ENCODE results near the gene GAL3ST3. TPM values are rescaled to one million over a fixed set of nuclear protein-coding genes. Genes with fewer than 3 reads are reported as not detected.

Gene GAL3ST3
- total RNA-seq, 1 donor from 2014 or later: 0.61 TPM

- Histone ChIP-seq H3K27ac (ENCODE audit: low read depth, low read length) (no peak overlapping the region), H3K4me2 (ENCODE audit: low read length) (no peak overlapping the region), H3K4me3 (ENCODE audit: insufficient read depth, low read depth, low read length) (no peak overlapping the region), H2AFZ (ENCODE audit: low read depth, low read length) (no peak overlapping the region), H4K20me1 (ENCODE audit: insufficient read depth, low read length) (peaks cover 69% of the 10 kb centered on the region), H3K27me3 (ENCODE audit: insufficient read depth, low read length) (no peaks in the 10 kb centered on the region), H3K9me3 (ENCODE audit: insufficient read depth, low read depth, low read length) (no peaks in the 10 kb centered on the region), H3K79me2 (ENCODE audit: insufficient read depth, low read length) (peaks cover 89% of the 10 kb centered on the region), H3K36me3 (ENCODE audit: insufficient read depth, low read length) (peaks cover 16% of the 10 kb centered on the region), H3K9ac (ENCODE audit: low read length) (no peak overlapping the region), H3K4me1 (ENCODE audit: insufficient read depth, low read length) (peaks cover 24% of the 10 kb centered on the region)
- TF ChIP-seq CTCF (IDR thresholded peaks at IDR 0.05; ENCODE audit: insufficient read depth, low read depth, low read length) (no peak), EZH2 (IDR thresholded peaks at IDR 0.05; ENCODE audit: insufficient read depth, low read length) (no peak)
- DNase-seq (ENCODE audit: low read depth) (peak; percentile 26), FAIRE-seq (no peak)
- Mint-ChIP-seq H3K27me3 (ENCODE audit: low read depth, unreplicated experiment) (no peaks in the 10 kb centered on the region), H3K9me3 (ENCODE audit: unreplicated experiment) (no peaks in the 10 kb centered on the region), H3K27ac (ENCODE audit: unreplicated experiment) (no peak overlapping the region), H3K4me3 (ENCODE audit: unreplicated experiment) (no peak overlapping the region), H3K4me1 (ENCODE audit: low read depth, unreplicated experiment) (peaks cover 26% of the 10 kb centered on the region), H3K36me3 (ENCODE audit: low read depth, unreplicated experiment) (peaks cover 19% of the 10 kb centered on the region)
These were observed 27.6 kb upstream of the GAL3ST3 start for GRCh38 chr11:66076561-66076960.

DNA sequence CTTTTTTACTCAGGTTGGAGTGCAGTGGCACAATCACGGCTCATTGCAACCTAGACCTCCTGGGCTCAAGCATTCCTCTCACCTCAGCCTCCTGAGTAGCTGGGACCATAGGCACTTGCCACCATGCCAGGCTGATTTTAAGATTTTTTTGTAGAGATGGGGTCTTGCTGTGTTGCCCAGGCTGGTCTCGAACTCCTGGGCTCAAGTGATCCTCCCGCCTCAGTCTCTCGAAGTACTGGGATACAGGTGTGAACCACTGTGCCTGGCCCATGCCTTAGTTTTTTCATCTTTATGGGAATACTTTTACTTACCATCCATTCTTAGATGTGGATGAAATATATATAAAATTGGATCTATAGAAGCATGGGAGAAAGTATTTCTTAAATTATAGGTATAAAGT is 26.3 kb upstream of the GAL3ST3 start:
- H4K20me1 ChIP-seq (ENCODE audit: insufficient read depth, low read length): peaks cover 65% of the 10 kb centered on the region
- Mint-ChIP-seq H3K9me3 (ENCODE audit: unreplicated experiment) (no peaks in the 10 kb centered on the region), H3K36me3 (ENCODE audit: low read depth, unreplicated experiment) (peaks cover 19% of the 10 kb centered on the region), H3K4me3 (ENCODE audit: unreplicated experiment) (no peak overlapping the region), H3K27me3 (ENCODE audit: low read depth, unreplicated experiment) (no peaks in the 10 kb centered on the region), H3K27ac (ENCODE audit: unreplicated experiment) (no peak overlapping the region), H3K4me1 (ENCODE audit: low read depth, unreplicated experiment) (peaks cover 14% of the 10 kb centered on the region)
- no peak for TF ChIP-seq EZH2 (IDR thresholded peaks at IDR 0.05; ENCODE audit: insufficient read depth, low read length)
- no peak for TF ChIP-seq CTCF (IDR thresholded peaks at IDR 0.05; ENCODE audit: insufficient read depth, low read depth, low read length)
- H3K36me3 ChIP-seq (ENCODE audit: insufficient read depth, low read length): peaks cover 16% of the 10 kb centered on the region
- H3K4me1 ChIP-seq (ENCODE audit: insufficient read depth, low read length): peaks cover 16% of the 10 kb centered on the region
- H3K4me2 ChIP-seq (ENCODE audit: low read length): no peak overlapping the region
- H2AFZ ChIP-seq (ENCODE audit: low read depth, low read length): no peak overlapping the region
- H3K27ac ChIP-seq (ENCODE audit: low read depth, low read length): no peak overlapping the region
- no peak overlapping the region for H3K9ac ChIP-seq (ENCODE audit: low read length)
- no peaks in the 10 kb centered on the region for H3K27me3 ChIP-seq (ENCODE audit: insufficient read depth, low read length)
- H3K9me3 ChIP-seq (ENCODE audit: insufficient read depth, low read depth, low read length): no peaks in the 10 kb centered on the region
- FAIRE-seq (no peak), DNase-seq (ENCODE audit: low read depth) (no peak)
- H3K4me3 ChIP-seq (ENCODE audit: insufficient read depth, low read depth, low read length): no peak overlapping the region
- H3K79me2 ChIP-seq (ENCODE audit: insufficient read depth, low read length): peaks cover 88% of the 10 kb centered on the region

DNA sequence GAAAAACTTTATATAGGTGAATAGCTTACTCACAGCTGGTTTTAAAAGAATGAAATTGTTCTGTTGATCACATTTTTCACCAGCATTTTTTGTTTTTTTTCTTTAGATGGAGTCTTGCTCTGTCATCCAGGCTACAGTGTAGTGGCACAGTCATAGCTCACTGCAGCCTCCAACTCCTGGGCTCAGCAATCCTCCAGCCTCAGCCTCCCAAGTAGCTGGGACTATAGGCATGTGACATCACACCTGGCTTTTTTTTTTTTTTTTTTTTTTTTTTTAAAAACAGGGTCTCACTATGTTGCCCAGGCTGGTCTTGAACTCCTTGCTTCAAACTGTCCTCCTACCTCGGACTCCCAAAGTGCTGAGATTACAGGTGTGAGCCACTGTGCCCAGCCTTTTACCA is 24.7 kb upstream of the GAL3ST3 start:
- Mint-ChIP-seq H3K36me3 (ENCODE audit: low read depth, unreplicated experiment) (peaks cover 14% of the 10 kb centered on the region), H3K4me1 (ENCODE audit: low read depth, unreplicated experiment) (peaks cover 20% of the 10 kb centered on the region), H3K27ac (ENCODE audit: unreplicated experiment) (no peak overlapping the region), H3K9me3 (ENCODE audit: unreplicated experiment) (no peaks in the 10 kb centered on the region), H3K4me3 (ENCODE audit: unreplicated experiment) (no peak overlapping the region), H3K27me3 (ENCODE audit: low read depth, unreplicated experiment) (no peaks in the 10 kb centered on the region)
- Histone ChIP-seq H3K27ac (ENCODE audit: low read depth, low read length) (no peak overlapping the region), H3K9me3 (ENCODE audit: insufficient read depth, low read depth, low read length) (no peaks in the 10 kb centered on the region), H2AFZ (ENCODE audit: low read depth, low read length) (no peak overlapping the region), H3K27me3 (ENCODE audit: insufficient read depth, low read length) (no peaks in the 10 kb centered on the region), H3K4me1 (ENCODE audit: insufficient read depth, low read length) (peaks cover 25% of the 10 kb centered on the region), H3K79me2 (ENCODE audit: insufficient read depth, low read length) (peaks cover 77% of the 10 kb centered on the region), H3K36me3 (ENCODE audit: insufficient read depth, low read length) (peaks cover 19% of the 10 kb centered on the region), H4K20me1 (ENCODE audit: insufficient read depth, low read length) (peaks cover 60% of the 10 kb centered on the region), H3K4me2 (ENCODE audit: low read length) (no peak overlapping the region), H3K9ac (ENCODE audit: low read length) (no peak overlapping the region), H3K4me3 (ENCODE audit: insufficient read depth, low read depth, low read length) (no peak overlapping the region)
- no peak for FAIRE-seq
- no peak for TF ChIP-seq CTCF (IDR thresholded peaks at IDR 0.05; ENCODE audit: insufficient read depth, low read depth, low read length)
- no peak for TF ChIP-seq EZH2 (IDR thresholded peaks at IDR 0.05; ENCODE audit: insufficient read depth, low read length)
- DNase-seq (ENCODE audit: low read depth): no peak
